Keratinocyte (primary cell): Measurements from ENCODE around the gene NKX2-2. TPM values are rescaled to one million over a fixed set of nuclear protein-coding genes. Genes with fewer than 3 reads are reported as not detected.

Source experiments
- DNase-seq: peaks from one replicate; pipeline ENCODE4 v3.0.0-alpha.2; 2011; ENCODE audit warnings: low read depth, missing footprints, low spot score
- FAIRE-seq: peaks from 2 replicates; lab custom pipeline; 2011; peaks lifted over from hg19 to GRCh38; lab: Jason Lieb, UNC
- H2AFZ ChIP-seq: 2 replicates; pipeline ENCODE4 v1.6.0; 2012; ENCODE audit warnings: low read length, control low read depth, inconsistent platforms; ENCODE audit not compliant: control insufficient read depth
- H3K27ac ChIP-seq: 2 replicates; pipeline ENCODE4 v1.5.1; 2011; ENCODE audit warnings: low read length; ENCODE audit not compliant: control insufficient read depth, insufficient read depth
- H3K27me3 ChIP-seq: 3 replicates; pipeline ENCODE4 v1.6.0; 2011; ENCODE audit warnings: low read length; ENCODE audit not compliant: control insufficient read depth, insufficient read depth; ENCODE audit errors: extremely low read depth
- H3K36me3 ChIP-seq, 2 experiments: 2 replicates in 1 of 2; 3 replicates in 1 of 2; pipeline ENCODE4 v1.5.1; 2011; ENCODE audit warnings: low read length in 2 of 2, mild to moderate bottlenecking in 1 of 2; ENCODE audit not compliant: control insufficient read depth in 2 of 2, insufficient read depth in 2 of 2; ENCODE audit errors: extremely low read depth in 1 of 2
- H3K4me1 ChIP-seq: 3 replicates; pipeline ENCODE4 v1.5.1; 2011; ENCODE audit warnings: low read length; ENCODE audit not compliant: control insufficient read depth, insufficient read depth; ENCODE audit errors: extremely low read depth
- H3K4me2 ChIP-seq: 3 replicates; pipeline ENCODE4 v1.6.0; 2011; ENCODE audit warnings: low read depth, low read length; ENCODE audit not compliant: control insufficient read depth, insufficient read depth; ENCODE audit errors: extremely low read depth
- H3K4me3 ChIP-seq, 3 experiments: fragments of 200-600 bp in 1 of 3; sonication (generic) in 1 of 3; 2 replicates in 2 of 3; 3 replicates in 1 of 3; pipeline ENCODE4 v1.5.1; 2011 to 2016; ENCODE audit warnings: low read length in 3 of 3, mild to moderate bottlenecking in 3 of 3, control low read depth in 2 of 3, inconsistent platforms in 1 of 3, low read depth in 1 of 3, mixed read lengths in 1 of 3, mixed run types in 1 of 3, moderate library complexity in 1 of 3; ENCODE audit not compliant: control insufficient read depth in 2 of 3, insufficient read depth in 2 of 3; ENCODE audit errors: extremely low read depth in 1 of 3
- H3K79me2 ChIP-seq: 2 replicates; pipeline ENCODE4 v1.6.0; 2012; ENCODE audit warnings: low read length; ENCODE audit not compliant: control insufficient read depth, insufficient read depth
- H3K9ac ChIP-seq: 3 replicates; pipeline ENCODE4 v1.6.0; 2011; ENCODE audit warnings: low read length; ENCODE audit not compliant: control insufficient read depth, insufficient read depth; ENCODE audit errors: extremely low read depth
- H3K9me1 ChIP-seq: 3 replicates; pipeline ENCODE4 v1.6.0; 2011; ENCODE audit warnings: low read length; ENCODE audit not compliant: control insufficient read depth, insufficient read depth; ENCODE audit errors: extremely low read depth
- H3K9me3 ChIP-seq: 2 replicates; pipeline ENCODE4 v1.5.1; 2012; ENCODE audit warnings: low read depth, low read length; ENCODE audit not compliant: control insufficient read depth
- H4K20me1 ChIP-seq: 3 replicates; pipeline ENCODE4 v1.6.0; 2011; ENCODE audit warnings: low read length; ENCODE audit not compliant: control insufficient read depth, insufficient read depth; ENCODE audit errors: extremely low read depth
- CTCF ChIP-seq, 3 experiments: IDR thresholded peaks in 1 of 3; conservative IDR thresholded peaks in 1 of 3; optimal IDR thresholded peaks in 1 of 3; 2 replicates in 2 of 3; 3 replicates in 1 of 3; pipeline versions ENCODE3 to v1.5.1; 2011; ENCODE audit warnings: low read length in 3 of 3, mild to moderate bottlenecking in 3 of 3, moderate library complexity in 2 of 3, control low read depth in 1 of 3, inconsistent platforms in 1 of 3; ENCODE audit not compliant: insufficient read depth in 2 of 3; ENCODE audit errors: extremely low read depth in 1 of 3
- EZH2 ChIP-seq: IDR thresholded peaks from one replicate; pipeline ENCODE4 v1.6.1; 2012; ENCODE audit warnings: inconsistent platforms, mild to moderate bottlenecking, low read length, moderate library complexity
- dilution Hi-C: fragments of 300-500 bp; cut with MboI; formaldehyde crosslinking; loops from one replicate; pipeline ENCODE4 v1.7.0; 2020; ENCODE audit warnings: low sequenced_read_pairs; ENCODE audit not compliant: extremely low pct_ligation_motif_present
- polyA plus RNA-seq, 5 experiments: library from polyadenylated mRNA; depleted of rRNA in 3 of 5; stranded (reverse) in 3 of 5; stranded (forward) in 1 of 5; unstranded in 1 of 5; fragments of >200 nt; gene quantifications; 1 replicate in 1 of 5; 2 replicates in 3 of 5; 3 replicates in 1 of 5; pipeline versions ENCODE4 v1.2.1 to v1.2.3, GENCODE V29; 2011 to 2012; ENCODE audit warnings: missing spikeins in 2 of 5, low read depth in 1 of 5, low replicate concordance in 1 of 5

NKX2-2 gene
- polyA plus RNA-seq, 1 donor (not counting 4 experiments of a cell fraction or from before 2014, with no cell fraction given) = not detected

- Histone ChIP-seq H3K27me3 (peaks cover 83% of the 10 kb centered on the region), H3K27ac (no peak overlapping the region), H3K36me3 (no peaks in the 10 kb centered on the region), H3K9me1 (no peaks in the 10 kb centered on the region), H3K4me1 (no peaks in the 10 kb centered on the region), H3K4me3 (no peak overlapping the region), H3K4me2 (peak overlapping the region; percentile 23), H2AFZ (no peak overlapping the region), H4K20me1 (no peaks in the 10 kb centered on the region), H3K9me3 (no peaks in the 10 kb centered on the region), H3K9ac (no peak overlapping the region), H3K79me2 (no peaks in the 10 kb centered on the region)
- no peak for FAIRE-seq
- dilution Hi-C loops = no loop called here
- peak; percentile 76 for TF ChIP-seq EZH2
- no peak for TF ChIP-seq CTCF (optimal IDR thresholded peaks at IDR 0.05 in 1 of 3, IDR thresholded peaks at IDR 0.05 in 1 of 3, conservative IDR thresholded peaks at IDR 0.05 in 1 of 3; ENCODE audit: extremely low read depth in 1 of 3, insufficient read depth in 2 of 3, low read length in 3 of 3)
- DNase-seq = no peak
Observed at GRCh38 chr20:21522481-21523280, 8.8 kb upstream of the NKX2-2 start.

- Histone ChIP-seq H3K4me2 (peak overlapping the region; percentile 23), H3K79me2 (no peaks in the 10 kb centered on the region), H3K9me3 (no peaks in the 10 kb centered on the region), H3K27ac (no peak overlapping the region), H3K36me3 (no peaks in the 10 kb centered on the region), H4K20me1 (no peaks in the 10 kb centered on the region), H3K4me3 (no peak overlapping the region), H3K9ac (no peak overlapping the region), H2AFZ (no peak overlapping the region), H3K4me1 (no peaks in the 10 kb centered on the region), H3K9me1 (no peaks in the 10 kb centered on the region), H3K27me3 (peaks cover 91% of the 10 kb centered on the region)
- TF ChIP-seq EZH2 = peak; percentile 42
- TF ChIP-seq CTCF (optimal IDR thresholded peaks at IDR 0.05 in 1 of 3, IDR thresholded peaks at IDR 0.05 in 1 of 3, conservative IDR thresholded peaks at IDR 0.05 in 1 of 3; ENCODE audit: extremely low read depth in 1 of 3, insufficient read depth in 2 of 3, low read length in 3 of 3) = no peak
- FAIRE-seq (no peak), DNase-seq (no peak)
- dilution Hi-C loops = no loop called here
Observed at GRCh38 chr20:21521596-21522480, 8.0 kb upstream of the NKX2-2 start.
